Right lobe of liver (tissue), 6 donors: ENCODE measurements around the gene DSTYK. TPM values are rescaled to one million over a fixed set of nuclear protein-coding genes. Genes with fewer than 3 reads are reported as not detected.
A peak's percentile ranks its signal among the peaks of the same experiment; 100 is the strongest.

Experiments used
- ATAC-seq, 4 donors: fragments of 200-7000 bp; cut with Tn5 transposase; one replicate each; pipeline ENCODE4 v1.9.1; 2020; ENCODE audit warnings: mild to moderate bottlenecking in 4 of 4, moderate library complexity in 4 of 4
- DNase-seq, 3 donors: peaks; one replicate each; pipeline ENCODE4 v3.0.0-alpha.2; 2020
- H3K27ac ChIP-seq, 3 donors: fragments of 200-600 bp; one replicate each; pipeline ENCODE4 v1.8.0; 2022
- H3K27me3 ChIP-seq, 2 donors: fragments of 200-600 bp; one replicate each; pipeline ENCODE4 v1.8.0; 2022
- H3K36me3 ChIP-seq, 4 donors: fragments of 200-600 bp; sonication (generic) in 1 of 4; one replicate each; pipeline versions ENCODE4 v1.5.1 to v1.8.0; 2017 to 2022; ENCODE audit warnings: control low read depth in 1 of 4
- H3K4me1 ChIP-seq, 4 donors: fragments of 200-600 bp; sonication (generic) in 1 of 4; one replicate each; pipeline versions ENCODE4 v1.5.1 to v1.8.0; 2017 to 2022; ENCODE audit warnings: control low read depth in 1 of 4
- H3K4me3 ChIP-seq, 3 donors: fragments of 200-600 bp; one replicate each; pipeline ENCODE4 v1.8.0; 2022
- H3K9me3 ChIP-seq, 4 donors: fragments of 200-600 bp; sonication (generic) in 1 of 4; one replicate each; pipeline versions ENCODE4 v1.5.1 to v1.8.0; 2017 to 2022; ENCODE audit warnings: control low read depth in 1 of 4
- CTCF ChIP-seq, 4 donors: fragments of 200-600 bp in 3 of 4; fragments of 450-650 bp in 1 of 4; IDR thresholded peaks; one replicate each; pipeline versions ENCODE4 v1.5.1 to v1.8.0; 2016 to 2022; ENCODE audit warnings: antibody characterized with exemption in 4 of 4, mild to moderate bottlenecking in 2 of 4
- POLR2A ChIP-seq: fragments of 450-650 bp; IDR thresholded peaks from one replicate; pipeline ENCODE4 v1.6.1; 2017; ENCODE audit warnings: antibody characterized with exemption, mild to moderate bottlenecking
- WGBS: methylation state at CpG from one replicate; pipeline ENCODE4 v1.1.6; 2018; ENCODE audit warnings: low coverage, low lambda C conversion rate; ENCODE audit not compliant: insufficient coverage; ENCODE audit errors: missing lambda C conversion rate; 5-methylcytosine and 5-hydroxymethylcytosine counted together
- intact Hi-C, 2 donors: fragments of 100-400 bp; cut with DNase I; formaldehyde crosslinking; loops; one replicate each; pipeline versions ENCODE4 v1.11.2 to v1.14.1; 2022
- total RNA-seq, 6 experiments: library from RNA; depleted of rRNA in 2 of 6; stranded (reverse); fragments of >200 nt in 2 of 6; fragmentation: NEBNext Ultra II Directional in 3 of 6; extraction: Animal tissue kit (Norgen Biotek cat#: 25700) in 3 of 6; gene quantifications; one replicate each; pipeline versions ENCODE4 v1.1.0 to v1.2.4, GENCODE V29; 2016 to 2023
- donor health status: DM: no; HTN: yes; CAD: no.
- donor health status: DM: no; HTN: no; CAD: no.
- donor health status: DM: no; HTN: no; CAD: no.
- donor health status: DM: no; HTN: yes; CAD: no.
- donor health status: DM: no; HTN: yes; CAD: no.

Gene DSTYK
- total RNA-seq, 6 experiments from 2014 or later: 2.5 to 2.9 (median 2.6) TPM

GRCh38 chr1:205258261-205258691 lies 46.8 kb upstream of the DSTYK start:
- TF ChIP-seq CTCF (IDR thresholded peaks at IDR 0.05) (no peak), POLR2A (no peak)
- Histone ChIP-seq H3K27ac (no peak overlapping the region), H3K4me3 (no peak overlapping the region), H3K27me3 (no peaks in the 10 kb centered on the region), H3K36me3 (no peaks in the 10 kb centered on the region), H3K4me1 (no peaks in the 10 kb centered on the region), H3K9me3 (no peaks in the 10 kb centered on the region)
- 57% methylated on average over 6 of the region's 7 CpGs for WGBS
- ATAC-seq: no peak
- intact Hi-C loops: loop anchor here (5.0 to 10.0 kb wide), 3 partner anchors 183 to 281 kb away; no protein-coding TSS in a partner anchor
- no peak for DNase-seq

- Histone ChIP-seq H3K4me3 (no peak overlapping the region), H3K4me1 (no peaks in the 10 kb centered on the region), H3K9me3 (no peaks in the 10 kb centered on the region), H3K27ac (no peak overlapping the region), H3K36me3 (no peaks in the 10 kb centered on the region), H3K27me3 (no peaks in the 10 kb centered on the region)
- DNase-seq (no peak), ATAC-seq (no peak)
- 59% methylated on average over 2 of the region's 2 CpGs for whole genome bisulfite sequencing
- TF ChIP-seq CTCF (IDR thresholded peaks at IDR 0.05) (no peak), POLR2A (no peak)
- intact Hi-C loops: loop anchor here (5.0 to 10.0 kb wide), 3 partner anchors 183 to 280 kb away; no protein-coding TSS in a partner anchor
Observed at GRCh38 chr1:205257735-205258134, 46.2 kb upstream of the DSTYK start.

- Histone ChIP-seq H3K9me3 (no peaks in the 10 kb centered on the region), H3K27ac (no peak overlapping the region), H3K4me1 (no peaks in the 10 kb centered on the region), H3K27me3 (no peaks in the 10 kb centered on the region), H3K4me3 (no peak overlapping the region), H3K36me3 (no peaks in the 10 kb centered on the region)
- intact Hi-C loops: loop anchor here (5.0 to 10.0 kb wide), 3 partner anchors 182 to 280 kb away; no protein-coding TSS in a partner anchor
- no CpG with 5 or more reads among the region's 19 CpGs for WGBS
- no peak for TF ChIP-seq POLR2A
- TF ChIP-seq CTCF (IDR thresholded peaks at IDR 0.05): no peak
- DNase-seq (no peak), ATAC-seq (no peak)
Observed at GRCh38 chr1:205256951-205257625, 45.6 kb upstream of the DSTYK start.

- ATAC-seq (peak; percentile 93 to 98 (median 97)), DNase-seq (peak; percentile 84 to 88 (median 88))
- H3K27me3 ChIP-seq: no peaks in the 10 kb centered on the region
- TF ChIP-seq CTCF (IDR thresholded peaks at IDR 0.05) (peak; percentile 94 to 99 (median 96)), POLR2A (no peak)
- no peak overlapping the region for H3K4me3 ChIP-seq
- no peaks in the 10 kb centered on the region for H3K4me1 ChIP-seq
- H3K27ac ChIP-seq: no peak overlapping the region
- WGBS: 0% methylated on average over 2 of the region's 8 CpGs
- no peaks in the 10 kb centered on the region for H3K9me3 ChIP-seq
- intact Hi-C loops: loop anchor here (5.0 to 10.0 kb wide), 3 partner anchors 181 to 279 kb away; no protein-coding TSS in a partner anchor
- no peaks in the 10 kb centered on the region for H3K36me3 ChIP-seq
Observed at GRCh38 chr1:205255941-205256780, 44.7 kb upstream of the DSTYK start.
